ENCODE measurements around the gene CELF4.

Gene CELF4

GRCh38 chr18:37409878-37410277, 155.7 kb downstream of the CELF4 start:
- Histone ChIP-seq H3K4me3 (no peak overlapping the region), H3K9ac (ENCODE audit: insufficient read length) (no peak overlapping the region), H3K27ac (no peak overlapping the region), H3K9me3 (ENCODE audit: low read depth, low read length) (no peaks in the 10 kb centered on the region), H3K36me3 (ENCODE audit: insufficient read depth, low read length) (no peaks in the 10 kb centered on the region)
- DNase-seq (ENCODE audit: low read depth, low spot score) = no peak
- no peak for TF ChIP-seq FOXP2 (optimal IDR thresholded peaks at IDR 0.05; ENCODE audit: control extremely low read depth, extremely low read length, insufficient read depth)
- no peak for TF ChIP-seq POLR2AphosphoS5 (IDR thresholded peaks at IDR 0.05; ENCODE audit: borderline replicate concordance, low read depth, low read length)
- no peak for TF ChIP-seq EZH2 (IDR thresholded peaks at IDR 0.05)

GRCh38 chr18:37408676-37409265, 156.8 kb downstream of the CELF4 start:
- DNase-seq (ENCODE audit: low read depth, low spot score) = no peak
- no peaks in the 10 kb centered on the region for H3K9me3 ChIP-seq (ENCODE audit: low read depth, low read length)
- no peaks in the 10 kb centered on the region for H3K36me3 ChIP-seq (ENCODE audit: insufficient read depth, low read length)
- H3K9ac ChIP-seq (ENCODE audit: insufficient read length) = no peak overlapping the region
- no peak overlapping the region for H3K4me3 ChIP-seq
- TF ChIP-seq POLR2AphosphoS5 (IDR thresholded peaks at IDR 0.05; ENCODE audit: borderline replicate concordance, low read depth, low read length) = no peak
- no peak for TF ChIP-seq FOXP2 (optimal IDR thresholded peaks at IDR 0.05; ENCODE audit: control extremely low read depth, extremely low read length, insufficient read depth)
- no peak for TF ChIP-seq EZH2 (IDR thresholded peaks at IDR 0.05)
- H3K27ac ChIP-seq = no peak overlapping the region

GRCh38 chr18:37407571-37407970, 158.0 kb downstream of the CELF4 start:
- TF ChIP-seq EZH2 (IDR thresholded peaks at IDR 0.05) (no peak), POLR2AphosphoS5 (IDR thresholded peaks at IDR 0.05; ENCODE audit: borderline replicate concordance, low read depth, low read length) (no peak), FOXP2 (optimal IDR thresholded peaks at IDR 0.05; ENCODE audit: control extremely low read depth, extremely low read length, insufficient read depth) (no peak)
- no peak overlapping the region for H3K9ac ChIP-seq (ENCODE audit: insufficient read length)
- no peaks in the 10 kb centered on the region for H3K9me3 ChIP-seq (ENCODE audit: low read depth, low read length)
- no peak overlapping the region for H3K27ac ChIP-seq
- H3K36me3 ChIP-seq (ENCODE audit: insufficient read depth, low read length) = no peaks in the 10 kb centered on the region
- DNase-seq (ENCODE audit: low read depth, low spot score) = no peak
- no peak overlapping the region for H3K4me3 ChIP-seq

GRCh38 chr18:37405772-37406171, 159.8 kb downstream of the CELF4 start:
- no peaks in the 10 kb centered on the region for H3K36me3 ChIP-seq (ENCODE audit: insufficient read depth, low read length)
- no peak overlapping the region for H3K27ac ChIP-seq
- H3K9me3 ChIP-seq (ENCODE audit: low read depth, low read length) = no peaks in the 10 kb centered on the region
- no peak overlapping the region for H3K4me3 ChIP-seq
- no peak for DNase-seq (ENCODE audit: low read depth, low spot score)
- no peak overlapping the region for H3K9ac ChIP-seq (ENCODE audit: insufficient read length)
- TF ChIP-seq FOXP2 (optimal IDR thresholded peaks at IDR 0.05; ENCODE audit: control extremely low read depth, extremely low read length, insufficient read depth) (no peak), EZH2 (IDR thresholded peaks at IDR 0.05) (no peak), POLR2AphosphoS5 (IDR thresholded peaks at IDR 0.05; ENCODE audit: borderline replicate concordance, low read depth, low read length) (no peak)

GRCh38 chr18:37405229-37405628, 160.4 kb downstream of the CELF4 start:
- TF ChIP-seq EZH2 (IDR thresholded peaks at IDR 0.05) (no peak), POLR2AphosphoS5 (IDR thresholded peaks at IDR 0.05; ENCODE audit: borderline replicate concordance, low read depth, low read length) (no peak), FOXP2 (optimal IDR thresholded peaks at IDR 0.05; ENCODE audit: control extremely low read depth, extremely low read length, insufficient read depth) (no peak)
- no peak overlapping the region for H3K27ac ChIP-seq
- DNase-seq (ENCODE audit: low read depth, low spot score) = no peak
- H3K4me3 ChIP-seq = no peak overlapping the region
- no peaks in the 10 kb centered on the region for H3K36me3 ChIP-seq (ENCODE audit: insufficient read depth, low read length)
- H3K9me3 ChIP-seq (ENCODE audit: low read depth, low read length) = no peaks in the 10 kb centered on the region
- H3K9ac ChIP-seq (ENCODE audit: insufficient read length) = no peak overlapping the region

GRCh38 chr18:37403788-37404187, 161.8 kb downstream of the CELF4 start:
- Histone ChIP-seq H3K9ac (ENCODE audit: insufficient read length) (no peak overlapping the region), H3K27ac (no peak overlapping the region), H3K9me3 (ENCODE audit: low read depth, low read length) (no peaks in the 10 kb centered on the region), H3K36me3 (ENCODE audit: insufficient read depth, low read length) (no peaks in the 10 kb centered on the region), H3K4me3 (no peak overlapping the region)
- TF ChIP-seq EZH2 (IDR thresholded peaks at IDR 0.05) (no peak), FOXP2 (optimal IDR thresholded peaks at IDR 0.05; ENCODE audit: control extremely low read depth, extremely low read length, insufficient read depth) (no peak), POLR2AphosphoS5 (IDR thresholded peaks at IDR 0.05; ENCODE audit: borderline replicate concordance, low read depth, low read length) (no peak)
- no peak for DNase-seq (ENCODE audit: low read depth, low spot score)

GRCh38 chr18:37403100-37403781, 162.4 kb downstream of the CELF4 start:
- no peak overlapping the region for H3K9ac ChIP-seq (ENCODE audit: insufficient read length)
- no peak for TF ChIP-seq POLR2AphosphoS5 (IDR thresholded peaks at IDR 0.05; ENCODE audit: borderline replicate concordance, low read depth, low read length)
- TF ChIP-seq FOXP2 (optimal IDR thresholded peaks at IDR 0.05; ENCODE audit: control extremely low read depth, extremely low read length, insufficient read depth) = no peak
- no peak for TF ChIP-seq EZH2 (IDR thresholded peaks at IDR 0.05)
- no peaks in the 10 kb centered on the region for H3K9me3 ChIP-seq (ENCODE audit: low read depth, low read length)
- DNase-seq (ENCODE audit: low read depth, low spot score) = no peak
- H3K4me3 ChIP-seq = no peak overlapping the region
- no peaks in the 10 kb centered on the region for H3K36me3 ChIP-seq (ENCODE audit: insufficient read depth, low read length)
- H3K27ac ChIP-seq = no peak overlapping the region

GRCh38 chr18:37402735-37403099, 162.9 kb downstream of the CELF4 start:
- H3K27ac ChIP-seq = no peak overlapping the region
- DNase-seq (ENCODE audit: low read depth, low spot score) = no peak
- no peak overlapping the region for H3K4me3 ChIP-seq
- H3K9me3 ChIP-seq (ENCODE audit: low read depth, low read length) = no peaks in the 10 kb centered on the region
- H3K9ac ChIP-seq (ENCODE audit: insufficient read length) = no peak overlapping the region
- TF ChIP-seq POLR2AphosphoS5 (IDR thresholded peaks at IDR 0.05; ENCODE audit: borderline replicate concordance, low read depth, low read length) (no peak), EZH2 (IDR thresholded peaks at IDR 0.05) (no peak), FOXP2 (optimal IDR thresholded peaks at IDR 0.05; ENCODE audit: control extremely low read depth, extremely low read length, insufficient read depth) (no peak)
- no peaks in the 10 kb centered on the region for H3K36me3 ChIP-seq (ENCODE audit: insufficient read depth, low read length)

Measured in SK-N-MC (cell line).